Activated naive CD8-positive, alpha-beta T cell treated with anti-CD3 and anti-CD28 coated beads, Interleukin-2, amount 50 U/mL, for 16 hours (primary cell): ENCODE data around the gene PTGFRN.

Source experiments
- DNase-seq: peaks from one replicate; pipeline ENCODE4 v3.0.0-alpha.2; 2020; ENCODE audit warnings: low read depth, low spot score

Gene PTGFRN

DNA sequence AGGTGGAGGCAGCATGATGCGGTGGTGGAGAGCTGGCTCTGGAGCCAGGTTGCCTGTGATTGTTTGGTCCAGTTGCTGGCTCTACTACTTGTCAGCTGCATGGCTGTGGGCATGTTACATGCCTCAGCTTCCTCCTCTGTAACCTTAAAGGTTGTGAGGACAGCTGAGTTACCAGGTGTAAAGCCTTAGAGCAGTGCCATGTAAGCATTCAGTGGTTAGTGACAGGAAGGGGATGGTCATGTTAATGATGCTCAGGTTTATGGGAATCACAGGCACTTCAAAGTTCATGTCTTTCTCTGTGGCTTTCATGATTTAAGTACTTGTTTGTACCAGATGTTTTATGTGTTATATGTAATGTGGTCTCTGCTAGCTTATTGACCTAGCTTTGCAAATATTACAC, 32.6 kb downstream of the PTGFRN start:
- DNase-seq: no peak

DNA sequence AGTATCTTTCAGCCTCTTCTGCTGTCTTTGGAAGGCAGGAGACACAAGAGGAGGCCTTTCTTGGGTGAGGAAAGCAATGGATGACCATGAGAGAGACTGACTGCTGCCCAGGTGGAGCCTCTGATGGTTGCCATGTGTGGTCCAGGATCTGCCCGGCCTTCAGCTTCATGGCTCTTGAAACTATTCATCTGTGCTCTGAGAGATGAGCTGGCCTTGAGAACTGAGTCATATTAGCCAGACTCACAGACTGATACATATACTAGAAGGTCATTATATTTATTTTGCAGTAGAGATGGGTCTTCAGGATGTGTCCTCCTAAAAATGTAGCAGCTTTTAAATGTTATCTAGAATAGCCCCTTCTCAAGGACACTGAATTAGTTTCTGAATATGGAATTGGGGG, 33.7 kb downstream of the PTGFRN start:
- no peak for DNase-seq

DNA sequence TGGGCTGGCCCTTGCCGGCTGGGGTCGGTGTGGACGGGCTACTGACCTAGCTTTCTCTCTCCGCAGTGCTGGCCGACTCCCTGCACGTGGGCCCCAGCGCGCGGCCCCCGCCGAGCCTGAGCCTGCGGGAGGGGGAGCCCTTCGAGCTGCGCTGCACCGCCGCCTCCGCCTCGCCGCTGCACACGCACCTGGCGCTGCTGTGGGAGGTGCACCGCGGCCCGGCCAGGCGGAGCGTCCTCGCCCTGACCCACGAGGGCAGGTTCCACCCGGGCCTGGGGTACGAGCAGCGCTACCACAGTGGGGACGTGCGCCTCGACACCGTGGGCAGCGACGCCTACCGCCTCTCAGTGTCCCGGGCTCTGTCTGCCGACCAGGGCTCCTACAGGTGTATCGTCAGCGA, 34.9 kb downstream of the PTGFRN start:
- DNase-seq: no peak

DNA sequence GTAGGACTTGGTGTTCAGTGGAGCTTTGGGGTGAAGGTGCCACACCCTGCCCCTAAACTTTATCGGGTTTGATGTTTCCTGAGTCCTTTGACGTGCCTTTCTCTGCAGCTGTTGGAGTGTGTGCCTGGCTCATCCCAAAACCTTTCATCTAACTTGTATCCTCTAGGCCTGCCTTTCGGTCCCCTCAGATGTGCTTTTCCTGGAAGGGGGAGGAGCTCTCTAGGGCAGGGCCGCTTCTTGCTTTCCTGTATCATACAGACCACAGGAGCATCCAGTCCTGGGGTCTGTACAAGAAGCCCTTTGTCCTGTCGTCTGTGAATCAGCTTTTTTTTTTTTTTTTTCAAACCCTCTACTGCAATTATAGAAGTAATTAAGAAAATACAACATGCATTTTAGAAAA, 35.7 kb downstream of the PTGFRN start:
- no peak for DNase-seq

DNA sequence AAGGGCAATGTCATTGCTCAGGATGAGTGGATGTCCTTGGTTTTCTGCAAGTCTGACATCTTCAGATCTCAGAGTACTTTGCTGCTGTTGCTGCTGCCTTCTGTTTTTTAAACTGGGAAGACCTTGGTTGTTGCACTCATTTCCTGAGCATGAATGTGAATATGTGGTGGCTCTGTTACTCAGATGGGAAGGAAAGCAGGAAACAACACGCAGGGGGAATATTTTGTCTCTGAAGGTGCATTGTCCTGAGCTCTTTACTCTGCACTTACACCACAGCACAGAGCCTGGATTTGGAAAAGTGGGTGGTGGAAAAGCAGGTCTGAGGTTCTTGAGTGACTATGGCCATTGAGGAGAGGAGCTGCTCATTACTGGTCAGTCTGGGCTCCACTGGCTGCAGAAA, 36.3 kb downstream of the PTGFRN start:
- no peak for DNase-seq

DNA sequence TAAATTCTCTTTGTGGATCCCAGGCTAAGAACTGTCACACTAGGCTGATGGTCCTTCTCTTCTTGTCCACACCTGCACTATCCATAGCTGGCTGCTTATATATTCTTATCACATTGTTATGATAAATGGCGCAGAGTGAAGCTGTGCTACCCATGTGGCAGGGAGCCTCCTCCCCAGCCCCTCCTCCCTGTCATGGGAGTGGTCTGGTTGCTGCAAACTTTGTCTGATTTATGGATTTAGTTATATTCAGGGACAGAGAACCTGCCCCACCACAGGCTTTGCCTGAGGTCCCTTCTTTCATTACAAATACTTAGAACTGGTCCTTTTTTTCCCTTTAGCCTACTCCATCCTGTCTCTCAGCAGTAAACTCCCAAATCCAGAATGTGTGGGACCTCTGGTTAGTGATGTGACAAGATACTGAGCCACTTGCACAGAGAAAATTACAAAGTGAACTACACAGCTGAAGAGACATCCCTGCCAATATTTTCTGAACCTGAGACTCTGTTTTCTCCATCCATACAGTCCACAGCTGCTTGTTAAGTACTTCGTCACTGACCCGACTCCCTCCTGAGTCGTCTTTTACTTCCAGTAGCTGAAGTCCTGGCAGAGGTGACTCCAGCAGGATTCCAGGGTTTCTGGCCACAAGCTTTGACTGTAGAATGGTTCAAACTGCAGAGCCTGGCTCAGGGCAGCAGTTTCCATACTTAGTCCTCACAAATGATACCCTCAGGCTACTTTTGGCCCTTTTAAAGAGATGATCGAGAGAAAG, 37.6 kb downstream of the PTGFRN start:
- DNase-seq: no peak

DNA sequence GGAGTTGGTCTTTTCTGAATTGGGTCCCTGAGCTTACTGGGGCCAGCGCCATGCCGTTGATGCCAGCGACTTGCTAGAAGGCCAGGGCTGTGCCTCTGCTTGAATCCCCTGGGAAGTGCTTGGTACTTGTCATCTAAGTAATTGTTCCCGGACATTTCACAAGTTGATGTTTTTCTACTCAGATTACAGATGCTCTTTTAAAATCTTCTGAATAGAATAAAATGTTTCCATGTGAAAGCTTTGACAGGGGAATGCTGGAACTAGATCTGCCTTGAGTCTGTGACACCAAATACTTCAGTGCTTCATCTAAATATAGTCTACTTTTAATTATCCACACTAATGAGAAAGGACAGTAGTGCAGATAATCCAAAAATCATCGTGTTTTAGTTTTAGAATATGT, 38.3 kb downstream of the PTGFRN start:
- DNase-seq: no peak

DNA sequence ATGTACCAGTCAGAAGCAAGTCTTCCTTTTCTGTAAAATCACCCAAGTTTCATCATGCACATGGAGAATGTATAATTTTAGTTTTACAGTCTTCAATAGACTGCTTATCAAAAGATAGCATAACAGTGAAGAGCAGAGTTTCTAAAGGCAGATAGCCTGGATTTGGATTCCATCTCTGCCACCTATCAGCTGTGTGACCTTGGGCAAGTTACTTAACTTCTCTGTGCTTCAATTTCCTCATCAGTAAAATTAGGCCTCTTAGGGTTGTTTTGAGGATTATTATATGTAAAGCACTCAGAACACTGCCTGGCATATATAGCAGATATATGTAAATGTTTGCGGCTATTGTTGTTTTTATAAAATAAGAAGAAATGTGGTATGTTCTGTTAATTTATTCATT, 38.9 kb downstream of the PTGFRN start:
- DNase-seq: no peak

DNA sequence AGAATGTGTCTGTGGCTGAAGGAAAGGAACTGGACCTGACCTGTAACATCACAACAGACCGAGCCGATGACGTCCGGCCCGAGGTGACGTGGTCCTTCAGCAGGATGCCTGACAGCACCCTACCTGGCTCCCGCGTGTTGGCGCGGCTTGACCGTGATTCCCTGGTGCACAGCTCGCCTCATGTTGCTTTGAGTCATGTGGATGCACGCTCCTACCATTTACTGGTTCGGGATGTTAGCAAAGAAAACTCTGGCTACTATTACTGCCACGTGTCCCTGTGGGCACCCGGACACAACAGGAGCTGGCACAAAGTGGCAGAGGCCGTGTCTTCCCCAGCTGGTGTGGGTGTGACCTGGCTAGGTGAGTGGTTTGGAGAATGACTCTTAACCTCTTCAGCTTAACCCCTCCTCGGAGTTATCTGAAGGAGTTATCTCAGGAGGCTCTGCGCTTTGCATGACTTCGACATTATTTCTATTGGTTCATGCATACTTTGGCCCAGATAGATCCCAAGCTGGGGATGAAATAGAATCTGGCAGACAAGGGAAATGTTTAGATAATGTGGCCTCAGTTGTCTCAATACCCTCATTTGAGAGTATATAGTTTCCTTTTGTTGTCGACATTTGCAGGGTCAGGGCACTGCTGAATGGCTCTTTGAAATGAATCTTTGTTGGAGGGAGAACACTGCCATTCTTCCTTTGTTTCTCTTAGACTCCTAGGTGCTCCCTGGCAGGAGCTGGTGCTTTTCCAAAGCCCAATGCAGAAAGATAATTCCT, 39.7 kb downstream of the PTGFRN start:
- DNase-seq: no peak

DNA sequence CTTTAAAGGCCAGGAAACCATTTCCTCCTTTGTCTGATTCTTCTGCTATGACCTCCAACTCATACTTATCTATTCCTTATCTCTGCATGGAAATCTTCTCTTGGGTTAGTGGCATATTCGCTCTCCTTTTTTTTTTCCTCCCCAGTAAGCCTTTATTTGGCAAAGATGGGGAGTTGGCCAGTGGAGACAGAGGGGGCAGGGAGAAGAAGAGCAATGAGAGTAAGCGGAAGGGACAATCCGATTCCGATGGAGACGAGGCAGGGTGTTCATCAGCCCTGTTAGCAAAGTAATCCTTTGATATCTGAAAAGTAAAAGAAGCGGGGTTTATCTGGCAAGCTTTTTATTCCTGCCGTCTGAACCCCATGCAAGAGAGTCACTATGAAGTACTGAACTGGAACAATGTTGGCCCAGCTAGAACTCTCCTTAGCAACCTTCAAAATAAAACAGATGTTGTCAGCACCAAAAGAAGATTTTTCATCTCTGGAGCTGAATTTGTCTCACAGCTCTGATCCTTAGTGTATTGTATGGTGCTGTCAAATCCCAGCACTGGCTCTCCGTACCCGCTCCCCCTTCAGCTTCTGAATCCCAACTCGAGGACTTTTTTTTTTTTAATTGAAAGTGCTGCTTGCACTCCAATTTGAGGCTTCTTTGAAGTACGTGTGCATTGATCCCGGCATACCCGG, 40.9 kb downstream of the PTGFRN start:
- DNase-seq: no peak

DNA sequence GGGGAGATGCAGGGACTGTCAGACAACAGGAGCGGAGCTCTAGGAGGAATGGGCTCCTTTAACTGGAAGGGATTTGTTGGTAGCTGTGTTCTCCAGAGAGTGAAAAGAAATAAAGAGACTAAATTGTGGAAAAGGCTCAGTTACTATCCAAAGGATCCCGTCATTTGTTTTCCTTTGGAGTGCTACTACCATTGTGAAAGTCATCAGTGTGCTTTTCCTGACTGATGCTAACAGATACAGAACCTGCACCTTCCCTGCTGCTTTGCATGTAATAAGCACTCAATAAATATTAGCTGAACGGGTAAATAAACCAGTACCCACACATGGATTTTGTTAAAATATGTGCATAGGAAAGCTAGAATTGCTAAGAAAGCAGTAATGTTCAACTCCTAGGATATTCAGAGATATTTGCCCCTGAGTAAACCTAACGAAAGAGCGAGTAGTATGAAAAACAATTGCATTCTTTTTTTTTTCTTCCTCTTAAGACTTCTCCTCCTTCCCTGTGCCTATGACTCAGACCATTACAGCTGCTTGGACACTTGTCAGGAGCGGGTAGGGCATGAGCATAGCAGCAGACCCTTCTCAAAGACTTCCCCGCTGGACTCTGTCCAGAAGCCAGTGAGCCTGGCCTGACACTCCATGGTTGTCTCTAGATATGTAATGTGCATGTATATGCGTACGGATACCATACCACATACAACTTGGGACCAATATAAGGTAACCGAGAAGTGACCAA, 41.7 kb downstream of the PTGFRN start:
- no peak for DNase-seq

DNA sequence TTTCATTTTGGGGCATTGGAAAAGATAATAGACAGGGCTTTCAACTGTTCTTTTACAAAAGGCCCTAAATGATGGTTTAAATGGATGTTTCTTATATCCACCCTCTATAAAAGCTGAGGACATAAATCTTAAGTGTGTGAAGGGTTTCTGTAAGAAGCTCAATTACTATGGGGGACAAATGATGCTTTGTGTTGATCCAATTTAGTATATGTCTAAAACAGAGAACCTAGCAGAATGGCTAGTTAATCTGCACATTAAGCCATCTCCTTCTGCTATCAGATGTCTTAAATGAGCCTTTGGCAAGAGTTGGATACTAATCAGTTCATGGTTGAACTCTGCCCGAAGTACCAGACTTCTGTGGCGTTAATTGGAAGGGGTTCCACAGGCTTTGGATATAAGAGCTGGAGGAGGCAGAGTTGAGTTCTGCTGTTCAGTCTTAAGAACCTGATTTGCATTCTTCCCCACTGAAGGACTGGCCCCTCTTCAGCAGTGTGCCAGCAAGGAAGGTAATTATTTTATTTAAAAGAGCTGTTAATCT, 43.1 kb downstream of the PTGFRN start:
- no peak for DNase-seq

DNA sequence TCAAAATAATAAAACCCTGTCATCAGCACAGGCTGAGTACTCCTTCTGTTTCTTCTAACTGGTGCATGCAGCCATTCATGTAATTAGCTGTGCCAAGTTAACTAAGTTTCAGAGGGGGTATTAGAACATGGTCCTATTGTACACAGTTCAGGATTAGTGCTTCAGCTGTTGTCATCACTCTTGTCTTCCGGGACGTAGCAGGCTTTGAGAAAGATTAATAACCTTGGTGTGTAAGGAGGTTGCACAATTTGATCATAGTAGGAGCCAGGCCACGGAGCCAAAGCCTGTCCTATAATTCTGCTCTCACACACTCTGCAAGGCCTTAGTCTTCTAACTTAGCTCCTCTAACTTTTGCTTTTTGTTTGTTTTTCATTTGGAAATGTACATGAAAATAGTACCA, 44.7 kb downstream of the PTGFRN start:
- DNase-seq: no peak

DNA sequence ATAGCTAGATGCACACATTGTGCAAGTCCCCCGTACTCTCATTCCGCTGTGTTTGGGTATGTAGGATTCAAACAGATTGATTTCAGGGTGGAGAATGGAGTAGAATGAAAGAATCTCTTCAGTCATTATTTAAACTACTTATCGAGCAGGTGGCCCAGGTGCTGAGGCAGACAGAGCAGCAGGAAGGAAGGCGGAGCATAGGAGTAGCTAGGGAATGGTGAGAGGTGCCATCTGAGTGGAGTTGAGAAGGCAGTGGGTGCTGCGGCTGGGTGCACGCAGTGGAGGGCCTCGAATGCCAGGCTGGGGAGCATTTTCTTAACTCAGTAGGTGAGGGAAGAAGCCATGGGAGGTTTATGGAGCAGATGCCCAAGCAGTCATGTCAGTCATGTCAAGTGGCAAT, 46.7 kb downstream of the PTGFRN start:
- DNase-seq: no peak

DNA sequence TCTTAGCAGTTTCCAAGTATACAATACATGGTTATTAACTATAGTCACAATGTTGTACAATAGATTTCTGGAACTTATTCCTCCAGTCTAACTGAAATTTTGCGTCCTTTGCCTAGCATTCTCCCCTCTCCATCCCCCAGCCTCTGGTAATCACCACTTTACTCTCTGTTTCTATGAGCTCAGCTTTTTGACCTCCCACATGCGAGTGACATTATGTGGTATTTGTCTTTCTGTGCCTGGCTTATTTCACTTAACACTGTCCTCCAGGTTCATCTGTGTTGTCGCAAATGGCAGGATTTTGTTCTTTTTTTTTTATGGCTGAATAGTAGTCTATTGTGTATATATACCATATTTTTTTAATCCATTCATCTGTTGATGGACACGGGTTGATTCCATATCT, 47.9 kb downstream of the PTGFRN start:
- no peak for DNase-seq

DNA sequence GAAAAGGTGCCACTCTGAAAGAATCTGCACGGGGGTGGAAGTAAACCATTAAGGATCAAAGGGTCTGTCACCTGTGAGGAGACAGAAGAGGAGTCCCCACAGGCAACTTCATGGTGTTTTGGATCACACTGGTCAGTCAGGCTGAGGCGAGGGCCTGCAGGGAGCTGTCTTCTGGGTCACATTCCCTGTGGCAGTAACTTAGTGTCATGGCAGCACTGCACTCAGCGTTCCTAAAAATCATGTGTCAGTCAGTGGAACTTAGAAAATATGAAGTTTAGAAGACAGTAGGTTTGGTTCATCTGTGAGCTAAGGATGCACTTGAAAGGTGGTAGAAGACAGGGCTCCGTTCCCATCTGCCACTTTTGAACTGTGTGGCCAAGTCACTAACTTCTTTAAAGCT, 48.4 kb downstream of the PTGFRN start:
- DNase-seq: no peak

DNA sequence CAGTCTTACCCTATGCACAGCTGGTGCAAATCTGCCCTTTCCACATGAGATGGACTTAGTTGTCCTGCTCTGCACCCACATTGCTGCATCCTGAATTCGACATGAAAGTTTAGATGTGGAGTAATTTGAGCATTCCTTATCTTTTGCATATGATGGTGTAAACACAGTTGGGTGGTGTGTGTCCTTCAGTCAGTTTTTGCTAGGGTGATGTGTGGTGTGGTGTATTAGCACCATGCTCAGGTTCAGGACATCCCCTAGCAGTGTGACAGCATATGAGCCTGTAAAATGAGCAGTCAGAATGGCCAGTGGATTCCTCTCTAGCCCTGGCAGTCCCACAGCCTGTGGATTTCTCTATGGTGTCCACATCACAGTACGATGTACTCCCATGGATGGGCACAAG, 49.3 kb downstream of the PTGFRN start:
- no peak for DNase-seq

DNA sequence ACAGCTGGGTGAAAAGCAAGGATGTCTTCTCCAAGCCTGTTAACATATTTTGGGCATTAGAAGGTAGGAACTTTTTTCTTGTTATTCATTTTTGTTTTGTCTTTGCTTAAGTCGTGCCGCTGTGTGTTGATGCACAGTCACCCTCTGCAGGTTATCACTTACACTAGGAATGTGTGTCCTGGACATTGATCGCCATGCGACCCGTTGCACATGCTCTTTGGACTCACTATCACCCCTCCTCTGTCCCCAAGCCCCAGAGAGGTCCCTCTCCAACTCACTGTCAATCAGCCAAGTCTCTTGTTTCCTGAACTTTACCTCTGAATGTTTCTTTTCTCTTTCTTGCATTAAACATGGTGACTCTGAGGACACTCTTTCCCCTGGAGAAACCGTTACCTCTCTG, 51.9 kb downstream of the PTGFRN start:
- no peak for DNase-seq

DNA sequence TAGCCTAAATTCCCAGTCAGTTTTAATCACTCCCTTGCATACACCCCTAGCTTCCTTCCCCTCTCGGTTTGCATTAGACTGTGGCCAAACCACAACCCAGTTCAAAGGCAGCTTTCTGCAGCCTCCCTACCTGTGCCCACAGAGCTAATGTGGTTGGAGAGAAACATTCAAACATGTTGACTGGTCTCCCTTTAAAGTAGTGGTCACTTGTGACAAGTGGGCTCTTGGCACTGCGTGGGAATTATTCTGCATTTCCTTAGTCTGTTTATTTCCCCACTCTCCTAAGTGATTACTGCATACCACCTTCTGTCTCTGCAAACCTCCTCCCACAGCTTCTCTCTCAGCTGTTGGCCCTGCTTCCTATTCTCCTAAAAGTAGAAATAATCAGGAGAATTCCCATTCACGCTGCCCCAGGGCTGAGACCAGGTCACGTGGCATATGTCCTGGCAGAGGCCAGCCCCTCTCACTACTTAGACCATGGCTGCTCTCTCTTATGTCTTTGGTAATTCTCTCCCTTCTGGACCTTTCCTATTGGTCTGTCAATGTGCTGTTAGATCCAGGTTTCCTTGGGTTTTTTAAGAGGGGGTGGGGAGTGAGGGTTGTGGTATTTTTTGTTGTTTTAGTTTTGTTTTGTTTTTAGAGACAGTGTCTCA, 53.4 kb downstream of the PTGFRN start:
- no peak for DNase-seq

DNA sequence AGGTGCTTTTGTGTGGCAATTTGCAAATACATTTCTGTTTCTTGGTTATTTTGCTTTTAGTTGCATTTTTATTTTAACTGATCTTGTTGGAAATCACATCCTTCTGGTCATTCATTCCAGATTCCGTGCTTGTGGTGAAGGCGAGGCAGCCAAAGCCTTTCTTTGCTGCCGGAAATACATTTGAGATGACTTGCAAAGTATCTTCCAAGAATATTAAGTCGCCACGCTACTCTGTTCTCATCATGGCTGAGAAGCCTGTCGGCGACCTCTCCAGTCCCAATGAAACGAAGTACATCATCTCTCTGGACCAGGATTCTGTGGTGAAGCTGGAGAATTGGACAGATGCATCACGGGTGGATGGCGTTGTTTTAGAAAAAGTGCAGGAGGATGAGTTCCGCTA, 57.1 kb downstream of the PTGFRN start:
- no peak for DNase-seq

DNA sequence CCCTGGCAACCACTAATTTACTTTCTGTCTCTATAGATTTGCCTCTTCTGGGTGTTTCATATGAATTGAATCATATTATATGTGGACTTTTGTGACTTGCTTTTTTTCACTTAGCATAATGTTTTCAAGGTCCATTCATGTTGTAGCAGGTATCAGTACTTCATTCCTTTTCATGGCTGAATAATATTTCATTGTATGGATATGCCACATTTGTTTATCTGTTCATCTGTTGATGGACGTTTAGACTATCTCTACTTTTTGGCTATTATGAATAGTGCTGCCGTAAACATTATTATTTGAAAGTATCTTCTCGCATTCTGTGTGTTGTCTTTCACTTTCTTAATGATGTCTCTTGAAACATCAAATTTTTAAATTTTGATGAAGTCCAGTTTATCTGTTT, 59.0 kb downstream of the PTGFRN start:
- no peak for DNase-seq
